ENCODE measurements around the gene RAP1A.
"Not testable (repeated sequence)": the region's sequence is repeated elsewhere in the genome, so short reads cannot be mapped to it uniquely, and the experiment has no call there.

RAP1A gene

GRCh38 chr1:111671852-111672251 lies 52.3 kb downstream of the RAP1A start:
- Histone ChIP-seq H3K27me3 (ENCODE audit: insufficient read depth, low read depth, severe bottlenecking) (no peaks in the 10 kb centered on the region), H3K27ac (no peak overlapping the region)
- no peak for TF ChIP-seq CTCF (IDR thresholded peaks at IDR 0.05; ENCODE audit: low read depth, low read length)

GRCh38 chr1:111672331-111672730 lies 52.7 kb downstream of the RAP1A start:
- TF ChIP-seq CTCF (IDR thresholded peaks at IDR 0.05; ENCODE audit: low read depth, low read length): no peak
- H3K27me3 ChIP-seq (ENCODE audit: insufficient read depth, low read depth, severe bottlenecking): no peaks in the 10 kb centered on the region
- no peak overlapping the region for H3K27ac ChIP-seq
- DNase-seq: no peak
- H3K9me3 ChIP-seq (ENCODE audit: severe bottlenecking): no peaks in the 10 kb centered on the region
- H3K4me3 ChIP-seq (ENCODE audit: low read depth, low read length): no peak overlapping the region
- H3K36me3 ChIP-seq: peaks cover 6% of the 10 kb centered on the region; the same call in 1 of the 2 replicates

More at GRCh38 chr1:111671852-111672251, 52.3 kb downstream of the RAP1A start:
- no peak for DNase-seq
- H3K36me3 ChIP-seq: peaks cover 2% of the 10 kb centered on the region; the same call in 1 of the 2 replicates
- H3K4me3 ChIP-seq (ENCODE audit: low read depth, low read length): no peak overlapping the region
- H3K9me3 ChIP-seq (ENCODE audit: severe bottlenecking): no peaks in the 10 kb centered on the region

GRCh38 chr1:111677604-111678003 lies 58.0 kb downstream of the RAP1A start:
- H3K9me3 ChIP-seq (ENCODE audit: severe bottlenecking): peaks cover 8% of the 10 kb centered on the region
- H3K36me3 ChIP-seq: peaks cover 7% of the 10 kb centered on the region; the same call in 1 of the 2 replicates
- no peak overlapping the region for H3K4me3 ChIP-seq (ENCODE audit: low read depth, low read length)
- H3K27ac ChIP-seq: no peak overlapping the region
- DNase-seq: no peak
- TF ChIP-seq CTCF (IDR thresholded peaks at IDR 0.05; ENCODE audit: low read depth, low read length): no peak
- H3K27me3 ChIP-seq (ENCODE audit: insufficient read depth, low read depth, severe bottlenecking): no peaks in the 10 kb centered on the region

- Histone ChIP-seq H3K9me3 (ENCODE audit: severe bottlenecking) (peaks cover 11% of the 10 kb centered on the region), H3K36me3 (peaks cover 7% of the 10 kb centered on the region; the same call in 1 of the 2 replicates), H3K27me3 (ENCODE audit: insufficient read depth, low read depth, severe bottlenecking) (no peaks in the 10 kb centered on the region), H3K27ac (no peak overlapping the region), H3K4me3 (ENCODE audit: low read depth, low read length) (no peak overlapping the region)
- no peak for TF ChIP-seq CTCF (IDR thresholded peaks at IDR 0.05; ENCODE audit: low read depth, low read length)
- DNase-seq: no peak
Measured at GRCh38 chr1:111679541-111679940, 60.0 kb downstream of the RAP1A start.

GRCh38 chr1:111680212-111680800 lies 60.7 kb downstream of the RAP1A start:
- H3K36me3 ChIP-seq: not testable (repeated sequence)

GRCh38 chr1:111685293-111686153 lies 65.9 kb downstream of the RAP1A start:
- H3K27ac ChIP-seq; DNase-seq; H3K27me3 ChIP-seq (ENCODE audit: insufficient read depth, low read depth, severe bottlenecking); H3K36me3 ChIP-seq; H3K9me3 ChIP-seq (ENCODE audit: severe bottlenecking); H3K4me3 ChIP-seq (ENCODE audit: low read depth, low read length): not testable (repeated sequence)

More at GRCh38 chr1:111680212-111680800, 60.7 kb downstream of the RAP1A start:
- DNase-seq; H3K27ac ChIP-seq; H3K4me3 ChIP-seq (ENCODE audit: low read depth, low read length); H3K27me3 ChIP-seq (ENCODE audit: insufficient read depth, low read depth, severe bottlenecking): not testable (repeated sequence)
- H3K9me3 ChIP-seq (ENCODE audit: severe bottlenecking): peaks cover 11% of the 10 kb centered on the region
